Measurements from ENCODE around the gene CBX7. TPM values are rescaled to one million over a fixed set of nuclear protein-coding genes. Genes with fewer than 3 reads are reported as not detected.

Gene CBX7
- total and polyA plus RNA-seq, 9 of the 15 experiments (the other 6 are each of a cell fraction or from before 2014, with no cell fraction given) = 0.04 to 5.2 (median 2.8) TPM

DNA sequence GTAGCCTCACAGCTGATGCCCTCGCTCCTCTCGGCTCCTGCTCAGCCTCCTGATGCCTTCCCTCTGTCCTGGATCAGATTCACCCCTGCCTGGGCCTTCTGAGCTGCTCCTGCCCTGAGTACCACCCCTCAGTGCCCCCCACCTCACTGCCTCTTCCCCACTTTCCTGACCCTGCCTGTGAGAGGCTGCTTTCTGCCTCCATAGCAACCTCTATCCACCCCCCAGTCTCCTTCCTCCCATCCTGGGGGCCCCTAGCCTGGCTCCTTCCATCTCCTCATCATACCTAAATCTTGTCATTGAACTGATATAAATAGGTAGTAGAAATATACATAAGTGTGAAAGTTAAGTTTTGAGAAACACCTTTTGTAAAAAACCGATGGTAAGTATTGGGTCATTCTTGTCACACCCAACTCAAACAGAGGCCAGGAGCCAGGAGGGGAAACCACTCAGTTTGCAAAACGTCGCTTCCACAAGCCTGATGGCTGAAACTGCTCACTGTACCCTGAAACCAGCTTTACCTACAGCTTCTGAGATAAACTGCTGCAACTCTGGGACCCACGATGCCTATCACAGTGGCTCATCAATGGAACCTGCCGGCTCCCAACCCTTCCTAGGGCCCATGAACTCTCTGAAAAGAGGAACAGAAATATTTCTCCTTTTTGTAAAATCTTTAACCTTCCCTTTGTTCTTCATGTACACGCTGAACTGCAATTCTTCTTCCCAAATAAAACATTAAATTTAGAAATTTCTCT is 60.2 kb downstream of the CBX7 start:
- 25% methylated on average over 8 of the region's 8 CpGs for WGBS (ENCODE audit: insufficient coverage, low coverage, missing lambda C conversion rate)
- Histone ChIP-seq H3K27me3 (ENCODE audit: control insufficient read depth in 2 of 2, insufficient read depth in 2 of 2, low read length in 2 of 2) (no peaks in the 10 kb centered on the region), H3K4me3 (no peak overlapping the region), H3K9me1 (ENCODE audit: control insufficient read depth, insufficient read depth, low read length) (no peaks in the 10 kb centered on the region), H3K4me2 (ENCODE audit: insufficient read depth, low read length) (no peak overlapping the region), H3K27ac (ENCODE audit: extremely low read depth, low read depth, low read length) (no peak overlapping the region), H3K79me2 (ENCODE audit: control insufficient read depth, insufficient read depth, low read length) (no peaks in the 10 kb centered on the region), H3K36me3 (ENCODE audit: control insufficient read depth, insufficient read depth, low read length) (no peaks in the 10 kb centered on the region), H3K4me1 (replicated peaks in 1 of 2; ENCODE audit: control insufficient read depth in 2 of 2, insufficient read depth in 2 of 2, low read length in 2 of 2) (peaks cover 8 to 29% of the 10 kb centered on the region in 2 experiments; a peak in 4 of 5 replicates), H3K9ac (ENCODE audit: insufficient read depth in 1 of 2, low read depth in 2 of 2, low read length in 2 of 2) (peak overlapping the region in 1 of 2 experiments; percentile 31; a peak in 1 of 4 replicates), H4K20me1 (replicated peaks; ENCODE audit: control insufficient read depth, insufficient read depth, low read length) (no peaks in the 10 kb centered on the region), H2AFZ (ENCODE audit: low read depth, low read length) (0 out of 2 replicates have a peak overlapping the region, but pooled peaks have one; percentile 31), H3K9me3 (replicated peaks; ENCODE audit: control insufficient read depth, insufficient read depth, low read depth, low read length) (no peaks in the 10 kb centered on the region)
- ChIA-PET CTCF (ENCODE audit: low intra/inter-chr PET ratio) (interaction anchor here (0.6 kb wide), 1 partner anchor 85 kb away, joined by 3 read pairs; no protein-coding TSS in a partner anchor), POLR2A (no interaction called here)
- TF ChIP-seq IFI16 (CRISPR knock-in tag; IDR thresholded peaks at IDR 0.05) = no peak
- TF ChIP-seq SPI1 (IDR thresholded peaks at IDR 0.05; ENCODE audit: borderline replicate concordance, low read depth, low read length) = peak; percentile 44; the same call in 1 of the 2 replicates
- in situ Hi-C loops (cut with MboI) (no loop called here), intact Hi-C loops (cut with micrococcal nuclease) (no loop called here)
- FAIRE-seq (no peak), DNase-seq (ENCODE audit: extremely low read depth in 1 of 4, low spot score in 3 of 4) (no peak), ATAC-seq (no peak)
- BruUV-seq (replicated peaks) = no TSS peak

DNA sequence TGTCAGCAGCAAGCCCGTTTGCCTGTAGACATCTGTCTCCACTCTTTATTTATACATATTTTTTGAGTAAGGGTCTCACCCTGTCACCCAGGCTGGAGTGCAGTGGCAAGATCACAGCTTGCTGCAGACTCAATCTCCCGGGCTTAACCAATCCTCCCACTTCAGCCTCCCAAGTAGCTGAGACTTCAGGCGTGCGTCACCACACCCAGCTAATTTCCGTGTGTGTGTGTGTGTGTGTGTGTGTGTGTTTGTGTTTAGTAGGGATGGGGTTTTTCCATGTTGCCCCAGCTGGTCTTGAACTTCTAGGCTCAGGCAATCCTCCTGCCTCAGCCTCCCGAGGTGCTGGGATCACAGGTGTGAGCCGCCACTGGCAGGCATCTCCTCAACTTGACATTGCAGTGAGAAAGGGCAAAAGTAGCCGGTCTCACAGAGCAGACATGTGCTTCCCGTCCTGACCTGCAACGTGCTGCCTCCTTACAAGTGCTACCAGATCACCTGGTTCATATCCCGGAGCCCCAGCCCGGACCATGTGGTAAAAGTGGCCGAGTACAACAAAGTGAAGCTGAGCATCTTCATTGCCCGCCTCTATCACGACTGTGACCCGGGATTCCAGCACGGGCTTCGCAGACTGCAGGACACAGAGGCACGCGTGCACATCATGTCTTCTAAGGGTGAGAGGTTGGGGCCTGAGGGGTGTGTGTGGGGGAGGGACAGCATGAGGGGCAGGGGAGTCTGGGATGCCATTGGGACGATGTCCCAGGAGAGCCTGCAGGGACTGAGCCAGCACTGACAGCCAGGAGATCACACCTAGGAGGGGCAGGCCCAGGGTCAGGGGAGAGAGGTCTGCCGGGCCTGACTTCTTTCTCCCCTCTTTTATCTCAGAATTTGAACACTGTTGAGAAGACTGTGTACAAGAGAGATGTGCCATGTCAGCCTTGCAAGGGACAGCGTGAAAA is 61.1 kb downstream of the CBX7 start:
- Histone ChIP-seq H3K27ac (ENCODE audit: extremely low read depth, low read depth, low read length) (no peak overlapping the region), H3K36me3 (ENCODE audit: control insufficient read depth, insufficient read depth, low read length) (no peaks in the 10 kb centered on the region), H3K9me3 (replicated peaks; ENCODE audit: control insufficient read depth, insufficient read depth, low read depth, low read length) (no peaks in the 10 kb centered on the region), H3K27me3 (ENCODE audit: control insufficient read depth in 2 of 2, insufficient read depth in 2 of 2, low read length in 2 of 2) (no peaks in the 10 kb centered on the region), H3K9ac (ENCODE audit: insufficient read depth in 1 of 2, low read depth in 2 of 2, low read length in 2 of 2) (no peak overlapping the region; a peak in 1 of 4 replicates), H3K79me2 (ENCODE audit: control insufficient read depth, insufficient read depth, low read length) (no peaks in the 10 kb centered on the region), H3K4me1 (replicated peaks in 1 of 2; ENCODE audit: control insufficient read depth in 2 of 2, insufficient read depth in 2 of 2, low read length in 2 of 2) (peaks cover 2 to 25% of the 10 kb centered on the region in 2 experiments; a peak in 4 of 5 replicates), H4K20me1 (replicated peaks; ENCODE audit: control insufficient read depth, insufficient read depth, low read length) (no peaks in the 10 kb centered on the region), H3K9me1 (ENCODE audit: control insufficient read depth, insufficient read depth, low read length) (no peaks in the 10 kb centered on the region), H2AFZ (ENCODE audit: low read depth, low read length) (no peak overlapping the region), H3K4me2 (ENCODE audit: insufficient read depth, low read length) (no peak overlapping the region), H3K4me3 (no peak overlapping the region)
- BruUV-seq (replicated peaks) = no TSS peak
- no peak for FAIRE-seq
- POLR2A ChIA-PET = no interaction called here
- DNase-seq (ENCODE audit: extremely low read depth in 1 of 4, low spot score in 3 of 4) = no peak
- in situ Hi-C loops (cut with MboI) (no loop called here), intact Hi-C loops (cut with micrococcal nuclease) (no loop called here)
- 66% methylated on average over 17 of the region's 23 CpGs for WGBS (ENCODE audit: insufficient coverage, low coverage, missing lambda C conversion rate)
- CTCF ChIA-PET (ENCODE audit: low intra/inter-chr PET ratio) = no interaction called here
- no peak for ATAC-seq
- TF ChIP-seq PHTF2 (CRISPR knock-in tag; IDR thresholded peaks at IDR 0.05) (no peak), ZNF507 (tag; conservative IDR thresholded peaks at IDR 0.05) (no peak), CBX8 (IDR thresholded peaks at IDR 0.05; ENCODE audit: borderline replicate concordance, extremely low read depth, low read depth, low read length, poor library complexity, severe bottlenecking) (no peak)

All from K562 (cell line).